ENCODE measurements around the gene EFCAB6.

The EFCAB6 gene

DNA sequence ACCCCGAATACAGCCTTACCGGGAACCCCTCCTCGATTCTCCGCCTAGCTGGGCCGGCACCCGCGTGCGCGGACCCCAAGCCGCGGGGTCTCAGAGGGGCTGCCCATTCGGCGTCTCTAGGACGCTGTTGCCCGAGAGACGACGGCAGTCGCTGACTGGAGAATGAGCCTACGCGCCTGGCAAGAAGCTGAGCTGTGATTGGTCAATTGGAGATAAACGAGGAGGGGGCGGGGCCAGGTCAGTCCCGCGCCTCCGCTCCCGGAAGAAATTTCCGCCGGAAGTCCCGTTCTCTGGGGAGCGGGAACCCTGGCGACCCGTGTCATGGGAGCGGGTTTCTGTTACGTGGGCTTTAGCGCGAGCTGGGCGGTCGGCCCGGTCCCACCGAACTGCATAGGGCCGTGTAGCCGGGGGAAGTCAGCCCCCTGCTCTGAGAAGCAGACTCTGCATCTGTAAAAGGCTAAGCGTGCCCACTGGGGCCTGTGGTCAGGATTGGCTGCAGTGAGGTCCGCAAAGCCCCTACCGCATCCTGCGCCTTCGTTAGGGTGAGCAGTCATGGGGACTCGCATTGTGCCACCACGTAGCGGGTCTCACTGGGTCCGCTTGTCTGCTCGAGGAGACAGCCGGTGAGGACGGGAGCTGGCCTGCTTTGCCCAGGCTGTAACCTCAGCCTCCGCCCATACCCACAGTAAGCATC, at the start of gene EFCAB6:
Gene EFCAB6 (minus strand): TSS at position 157 of the 694 bp plus-strand sequence. CDS start 29,987 bp downstream, outside the sequence.
- TF ChIP-seq POLR2A (IDR thresholded peaks at IDR 0.05; ENCODE audit: low read length) = peak; percentile 85
- TF ChIP-seq GATA1 (IDR thresholded peaks at IDR 0.05; ENCODE audit: low read depth, low read length) = no peak
- peak; percentile 93 to 96 for DNase-seq

- no peak for DNase-seq
Measured at GRCh38 chr22:43861529-43861928, 49.4 kb upstream of the EFCAB6 start.

GRCh38 chr22:43860831-43861230, 48.7 kb upstream of the EFCAB6 start:
- DNase-seq = no peak
- TF ChIP-seq GATA1 (IDR thresholded peaks at IDR 0.05; ENCODE audit: low read depth, low read length) (no peak), POLR2A (IDR thresholded peaks at IDR 0.05; ENCODE audit: low read length) (no peak)

More at GRCh38 chr22:43861529-43861928, 49.4 kb upstream of the EFCAB6 start:
- TF ChIP-seq POLR2A (IDR thresholded peaks at IDR 0.05; ENCODE audit: low read length) = no peak
- TF ChIP-seq GATA1 (IDR thresholded peaks at IDR 0.05; ENCODE audit: low read depth, low read length) = no peak

DNA sequence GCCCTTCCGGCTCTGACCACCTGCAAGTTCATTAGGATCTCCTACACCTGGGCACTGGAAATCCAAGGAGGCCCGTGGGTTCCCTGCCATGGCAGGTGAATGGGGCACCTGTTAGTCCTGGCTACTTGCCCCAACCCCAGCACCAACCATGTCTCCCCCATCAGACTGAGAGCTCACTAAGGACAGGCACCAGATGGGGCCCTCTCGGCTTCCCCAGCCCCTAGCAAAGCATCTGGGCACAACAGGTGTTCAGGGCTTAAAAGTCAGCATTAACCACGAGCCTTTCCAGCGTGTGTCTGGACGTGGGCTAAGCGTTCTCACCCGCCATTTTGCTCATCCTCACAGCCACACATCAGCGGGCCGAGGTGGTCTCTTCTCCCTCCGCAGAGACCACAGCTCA, 48.0 kb upstream of the EFCAB6 start:
- TF ChIP-seq GATA1 (IDR thresholded peaks at IDR 0.05; ENCODE audit: low read depth, low read length) = no peak
- TF ChIP-seq POLR2A (IDR thresholded peaks at IDR 0.05; ENCODE audit: low read length) = no peak
- no peak for DNase-seq

DNA sequence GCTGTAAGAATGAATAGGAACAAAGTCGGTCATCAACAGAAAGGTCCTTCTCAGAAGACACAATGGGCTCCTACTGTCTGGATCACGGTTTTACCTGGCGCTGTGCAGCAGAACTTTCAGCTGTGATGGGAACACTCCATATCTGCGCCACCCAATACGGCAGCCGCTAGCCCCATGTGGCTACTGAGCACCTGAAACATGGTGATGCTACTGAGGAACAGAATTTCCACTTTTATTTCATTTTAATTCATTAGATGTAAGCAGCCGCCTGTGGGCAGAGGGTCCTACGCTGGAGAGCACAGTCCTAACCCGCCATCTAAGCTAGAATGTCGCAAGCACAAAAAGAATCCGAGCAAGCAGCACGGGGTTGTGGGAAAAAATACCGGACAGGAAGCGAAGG, 47.5 kb upstream of the EFCAB6 start:
- DNase-seq = no peak
- no peak for TF ChIP-seq GATA1 (IDR thresholded peaks at IDR 0.05; ENCODE audit: low read depth, low read length)
- no peak for TF ChIP-seq POLR2A (IDR thresholded peaks at IDR 0.05; ENCODE audit: low read length)

GRCh38 chr22:43859176-43859575, 47.1 kb upstream of the EFCAB6 start:
- no peak for TF ChIP-seq GATA1 (IDR thresholded peaks at IDR 0.05; ENCODE audit: low read depth, low read length)
- no peak for TF ChIP-seq POLR2A (IDR thresholded peaks at IDR 0.05; ENCODE audit: low read length)
- DNase-seq = no peak

- TF ChIP-seq GATA1 (IDR thresholded peaks at IDR 0.05; ENCODE audit: low read depth, low read length) (no peak), POLR2A (IDR thresholded peaks at IDR 0.05; ENCODE audit: low read length) (no peak)
- DNase-seq = no peak
Measured at GRCh38 chr22:43858156-43858895, 46.2 kb upstream of the EFCAB6 start.

- TF ChIP-seq GATA1 (IDR thresholded peaks at IDR 0.05; ENCODE audit: low read depth, low read length) = no peak
- TF ChIP-seq POLR2A (IDR thresholded peaks at IDR 0.05; ENCODE audit: low read length) = no peak
- no peak for DNase-seq
Measured at GRCh38 chr22:43857367-43857766, 45.3 kb upstream of the EFCAB6 start.

DNA sequence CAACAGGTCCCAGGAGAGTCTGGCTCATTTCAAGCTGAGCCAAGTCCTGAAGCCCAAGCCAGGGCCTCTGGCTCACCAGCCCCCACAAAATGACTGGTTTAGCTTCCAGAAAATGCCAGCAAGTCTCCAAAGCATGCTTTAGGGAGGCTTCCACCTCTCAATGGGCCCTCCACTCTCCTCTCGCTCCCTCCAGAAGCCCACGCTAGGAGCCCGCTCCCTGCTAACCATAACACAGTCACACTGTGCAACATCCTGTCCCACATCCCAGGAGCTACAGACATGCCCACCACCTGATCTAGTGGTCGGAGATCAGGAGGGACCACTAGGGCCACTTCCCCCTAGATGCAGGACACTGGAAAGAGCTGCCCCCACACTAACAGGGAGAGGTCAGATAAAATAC, 43.3 kb upstream of the EFCAB6 start:
- TF ChIP-seq GATA1 (IDR thresholded peaks at IDR 0.05; ENCODE audit: low read depth, low read length) = no peak
- TF ChIP-seq POLR2A (IDR thresholded peaks at IDR 0.05; ENCODE audit: low read length) = no peak
- no peak for DNase-seq

DNA sequence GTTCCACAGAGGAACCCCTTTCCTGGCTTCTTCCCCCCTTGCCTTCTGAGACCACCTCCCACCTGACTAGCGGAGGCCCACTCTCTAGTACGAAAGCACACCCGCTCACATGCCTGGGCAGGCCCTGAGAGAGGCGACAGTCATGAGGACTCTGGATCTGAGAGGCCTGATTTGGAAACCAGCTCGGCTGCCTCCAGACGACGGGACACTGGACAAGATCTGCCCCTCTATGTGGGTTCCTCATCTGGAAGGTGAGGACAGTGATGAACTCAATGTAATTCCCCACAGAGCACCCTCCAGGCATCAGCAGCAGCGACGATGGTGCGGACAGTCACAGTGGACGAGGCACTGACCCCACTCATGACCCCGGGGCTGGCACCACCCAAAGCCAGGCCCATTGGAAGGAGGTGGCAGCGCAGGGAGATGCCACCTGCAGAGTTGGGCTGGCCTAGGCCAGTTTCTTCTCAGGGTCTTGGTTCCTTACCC, 42.7 kb upstream of the EFCAB6 start:
- no peak for DNase-seq
- no peak for TF ChIP-seq GATA1 (IDR thresholded peaks at IDR 0.05; ENCODE audit: low read depth, low read length)
- no peak for TF ChIP-seq POLR2A (IDR thresholded peaks at IDR 0.05; ENCODE audit: low read length)

GRCh38 chr22:43854121-43854785, 42.1 kb upstream of the EFCAB6 start:
- TF ChIP-seq POLR2A (IDR thresholded peaks at IDR 0.05; ENCODE audit: low read length) (no peak), GATA1 (IDR thresholded peaks at IDR 0.05; ENCODE audit: low read depth, low read length) (no peak)
- no peak for DNase-seq

GRCh38 chr22:43853328-43853931, 41.3 kb upstream of the EFCAB6 start:
- no peak for DNase-seq
- no peak for TF ChIP-seq POLR2A (IDR thresholded peaks at IDR 0.05; ENCODE audit: low read length)
- TF ChIP-seq GATA1 (IDR thresholded peaks at IDR 0.05; ENCODE audit: low read depth, low read length) = no peak

- TF ChIP-seq POLR2A (IDR thresholded peaks at IDR 0.05; ENCODE audit: low read length) (no peak), GATA1 (IDR thresholded peaks at IDR 0.05; ENCODE audit: low read depth, low read length) (no peak)
- no peak for DNase-seq
Measured at GRCh38 chr22:43852573-43853327, 40.6 kb upstream of the EFCAB6 start.

All from erythroblast (primary cell).